GM12878 (cell line): ENCODE results near the gene MAP7. TPM values are rescaled to one million over a fixed set of nuclear protein-coding genes. Genes with fewer than 3 reads are reported as not detected.
"Not testable (repeated sequence)": the region's sequence is repeated elsewhere in the genome, so short reads cannot be mapped to it uniquely, and the experiment has no call there.

Source experiments
- ATAC-seq: fragments of 200-7000 bp; cut with Tn5 transposase; 3 replicates; pipeline ENCODE4 v1.9.1; 2020; ENCODE audit warnings: mild to moderate bottlenecking, moderate library complexity
- BruUV-seq: library from RNA; stranded (reverse); fragments of 400-500 nt; replicated peaks from 2 replicates; lab custom pipeline; 2021; lab: Mats Ljungman, UMichigan
- CTCF ChIA-PET: fragments of 300-600 bp; sonication (Branson Sonifier 250); formaldehyde crosslinking; extraction: SDS; loops from one replicate; lab custom pipeline; 2021; ENCODE audit warnings: inconsistent platforms; lab: Yijun Ruan, JAX
- POLR2A ChIA-PET: fragments of 350-600 bp; formaldehyde crosslinking; extraction: SDS; loops from one replicate; lab custom pipeline; 2021; ENCODE audit warnings: inconsistent platforms; lab: Charles Lee
- RAD21 ChIA-PET: fragments of 300-600 bp; sonication (Branson Sonifier 250); formaldehyde crosslinking; loops from one replicate; lab custom pipeline; 2023; ENCODE audit warnings: antibody characterized with exemption; ENCODE audit not compliant: unreplicated experiment; lab: Charles Lee
- SMC1A ChIA-PET: fragments of 300-600 bp; sonication (Branson Sonifier 250); formaldehyde crosslinking; loops from one replicate; lab custom pipeline; 2023; ENCODE audit not compliant: unreplicated experiment, uncharacterized antibody; lab: Charles Lee
- DNase-seq: peaks from one replicate; pipeline ENCODE4 v3.0.0-alpha.2; 2011; ENCODE audit warnings: low read depth, low spot score
- FAIRE-seq: peaks from 3 replicates; lab custom pipeline; 2011; peaks lifted over from hg19 to GRCh38; lab: Jason Lieb, UNC
- H2AFZ ChIP-seq: 2 replicates; pipeline ENCODE4 v1.6.0; 2011; ENCODE audit warnings: low read depth, low read length, control low read depth; ENCODE audit not compliant: control insufficient read depth
- H3K27ac ChIP-seq: 2 replicates; pipeline ENCODE4 v1.5.1; 2011; ENCODE audit warnings: control low read depth; ENCODE audit not compliant: control insufficient read depth, insufficient read depth
- H3K27me3 ChIP-seq, 2 experiments: replicated peaks in 1 of 2; 2 replicates each; pipeline versions ENCODE4 v1.6.0 to v1.6.1; 2011; ENCODE audit warnings: low read length in 1 of 2; ENCODE audit not compliant: control insufficient read depth in 2 of 2, insufficient read depth in 2 of 2
- H3K36me3 ChIP-seq, 2 experiments: 2 replicates each; pipeline ENCODE4 v1.5.1; 2011; ENCODE audit warnings: low read length in 1 of 2; ENCODE audit not compliant: control insufficient read depth in 2 of 2, insufficient read depth in 2 of 2
- H3K4me1 ChIP-seq: 2 replicates; pipeline ENCODE4 v1.6.1; 2011; ENCODE audit warnings: mild to moderate bottlenecking, low read length, moderate library complexity, mixed read lengths; ENCODE audit not compliant: control insufficient read depth, insufficient read depth
- H3K4me2 ChIP-seq: 2 replicates; pipeline ENCODE4 v1.6.0; 2011; ENCODE audit warnings: control low read depth; ENCODE audit not compliant: control insufficient read depth, insufficient read depth
- H3K4me3 ChIP-seq: fragments of 200-600 bp; sonication (generic); 2 replicates; pipeline ENCODE4 v1.5.1; 2016
- H3K79me2 ChIP-seq: 2 replicates; pipeline ENCODE4 v1.6.0; 2011; ENCODE audit warnings: low read length; ENCODE audit not compliant: control insufficient read depth, insufficient read depth
- H3K9ac ChIP-seq: 2 replicates; pipeline ENCODE4 v1.8.0; 2011; ENCODE audit warnings: low read length, control low read depth, mixed read lengths; ENCODE audit not compliant: control insufficient read depth, insufficient read depth
- H3K9me3 ChIP-seq: replicated peaks from 3 replicates; pipeline ENCODE4 v1.5.1; 2011; ENCODE audit warnings: mild to moderate bottlenecking, low read length; ENCODE audit not compliant: control insufficient read depth, insufficient read depth
- H4K20me1 ChIP-seq: 2 replicates; pipeline ENCODE4 v1.6.0; 2011; ENCODE audit not compliant: control insufficient read depth, insufficient read depth
- CBFB ChIP-seq: IDR thresholded peaks from 2 replicates; pipeline ENCODE4 v1.6.1; 2016; ENCODE audit warnings: antibody characterized with exemption, low read depth
- GATAD2B ChIP-seq: fragments of 450-650 bp; conservative IDR thresholded peaks from 2 replicates; pipeline ENCODE4 v1.6.1; 2017; ENCODE audit warnings: low read depth, mild to moderate bottlenecking, moderate library complexity
- IRF4 ChIP-seq: IDR thresholded peaks from 2 replicates; pipeline ENCODE4 v1.6.1; 2011; ENCODE audit warnings: low read depth, low read length
- KDM1A ChIP-seq: fragments of 200-600 bp; sonication (generic); IDR thresholded peaks from 2 replicates; pipeline ENCODE4 v1.6.1; 2016; ENCODE audit warnings: borderline replicate concordance
- MEF2B ChIP-seq: fragments of 450-650 bp; IDR thresholded peaks from 2 replicates; pipeline ENCODE4 v1.6.1; 2018; ENCODE audit warnings: mild to moderate bottlenecking, moderate library complexity; ENCODE audit not compliant: partially characterized antibody, poor library complexity, severe bottlenecking
- SRF ChIP-seq, 2 experiments: IDR thresholded peaks; 2 replicates each; pipeline ENCODE4 v1.6.1; 2011; ENCODE audit warnings: low read depth in 2 of 2, low read length in 2 of 2, mild to moderate bottlenecking in 1 of 2, moderate library complexity in 1 of 2
- WGBS: methylation state at CpG from one replicate; pipeline ENCODE4 v1.1.6; 2016; ENCODE audit warnings: low lambda C conversion rate; ENCODE audit not compliant: insufficient replicate concordance, insufficient coverage; ENCODE audit errors: missing lambda C conversion rate; 5-methylcytosine and 5-hydroxymethylcytosine counted together
- in situ Hi-C: fragments of 300-500 bp; cut with MboI; formaldehyde crosslinking; loops from 9 replicates; pipeline ENCODE4 v1.14.3; 2018; ENCODE audit warnings: mixed read lengths
- intact Hi-C: fragments of 100-400 bp; cut with micrococcal nuclease; formaldehyde crosslinking; loops from one replicate; pipeline ENCODE4 v1.14.2; 2022; ENCODE audit not compliant: unreplicated experiment
- polyA plus RNA-seq, 11 experiments: library from polyadenylated mRNA; depleted of rRNA in 4 of 11; unstranded in 6 of 11; stranded (reverse) in 5 of 11; fragments of >200 nt; fragmentation: Nextera tagmentation in 4 of 11; fragmentation: Illumina TruSeq in 1 of 11; extraction: Ambion mirVana in 4 of 11; extraction: Trizol in 1 of 11; gene quantifications; 1 replicate in 1 of 11; 2 replicates in 10 of 11; pipeline versions ENCODE4 v1.2.1 to v1.2.3, GENCODE V29; 2011 to 2016; ENCODE audit warnings: inconsistent platforms in 2 of 11, missing spikeins in 2 of 11, low read depth in 1 of 11
- total RNA-seq, 4 experiments: library from RNA; depleted of rRNA in 3 of 4; stranded (reverse); fragments of >200 nt in 3 of 4; fragmentation: Illumina TruSeq in 1 of 4; extraction: Trizol in 1 of 4; gene quantifications; 2 replicates each; pipeline versions ENCODE4 v1.2.1 to v1.2.3, GENCODE V29; 2013 to 2021
- TF ChIP-seq, protein P1 (sequence below): IDR thresholded peaks from 2 replicates; pipeline ENCODE4 v1.6.1; 2011; ENCODE audit warnings: low read depth, low read length, improper control_type of control experiment, borderline replicate concordance
- TF ChIP-seq, protein P2 (sequence below): fragments of 450-650 bp; IDR thresholded peaks from 2 replicates; pipeline ENCODE4 v1.6.1; 2017; ENCODE audit warnings: borderline replicate concordance
- TF ChIP-seq, protein P3 (sequence below): fragments of 450-650 bp; formaldehyde crosslinking; IDR thresholded peaks from 2 replicates; pipeline ENCODE4 v1.5.0; 2022; ENCODE audit warnings: mild to moderate bottlenecking, missing genetic modification characterization

The MAP7 gene
- total and polyA plus RNA-seq, 10 of the 15 experiments (the other 5 are each of a cell fraction or from before 2014, with no cell fraction given): 0.04 to 0.17 (median 0.08) TPM; not detected in 2

DNA sequence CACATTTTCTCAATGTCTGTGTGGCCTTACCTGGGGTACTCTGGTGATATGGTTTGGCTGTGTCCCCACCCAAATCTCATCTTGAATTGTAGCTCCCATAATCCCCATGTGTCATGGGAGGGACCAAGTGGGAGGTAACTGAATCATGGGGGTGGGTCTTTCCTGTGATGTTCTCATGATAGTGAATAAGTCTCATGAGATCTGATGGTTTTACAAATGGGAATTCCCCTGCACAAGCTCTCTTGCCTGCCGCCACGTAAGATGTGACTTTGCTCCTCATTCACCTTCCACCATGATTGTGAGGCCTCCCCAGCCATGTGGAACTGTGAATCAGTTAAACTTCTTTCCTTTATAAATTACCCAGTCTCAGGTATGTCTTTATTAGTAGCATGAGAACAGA lies 40.6 kb upstream of the MAP7 start:
- H3K4me3 ChIP-seq, H3K79me2 ChIP-seq, FAIRE-seq, H3K4me2 ChIP-seq, H3K27me3 ChIP-seq, RAD21 ChIA-PET, H2AFZ ChIP-seq, in situ Hi-C loops, ATAC-seq, BruUV-seq, H4K20me1 ChIP-seq, H3K9ac ChIP-seq, H3K9me3 ChIP-seq, DNase-seq, H3K27ac ChIP-seq: not testable (repeated sequence)
- SMC1A ChIA-PET: interaction anchor here (1.0 to 1.5 kb wide), 2 partner anchors 10 to 16 kb away, joined by 3 read pairs; no protein-coding TSS in a partner anchor
- POLR2A ChIA-PET: interaction anchor here (0.6 kb wide), 1 partner anchor 261 kb away, joined by 3 read pairs; no protein-coding TSS in a partner anchor
- CTCF ChIA-PET: interaction anchor here (0.5 kb wide), 1 partner anchor 1795 kb away, joined by 3 read pairs; no protein-coding TSS in a partner anchor
- intact Hi-C loops: loop anchor here (5.0 kb wide), 1 partner anchor 201 kb away; the partner anchor contains the start of gene MAP3K5
- WGBS: 100% methylated on average over 2 of the region's 2 CpGs
- Histone ChIP-seq H3K4me1 (peaks cover 13% of the 10 kb centered on the region; the same call in 1 of the 2 replicates), H3K36me3 (peaks cover 12 to 31% of the 10 kb centered on the region in 2 experiments)

DNA sequence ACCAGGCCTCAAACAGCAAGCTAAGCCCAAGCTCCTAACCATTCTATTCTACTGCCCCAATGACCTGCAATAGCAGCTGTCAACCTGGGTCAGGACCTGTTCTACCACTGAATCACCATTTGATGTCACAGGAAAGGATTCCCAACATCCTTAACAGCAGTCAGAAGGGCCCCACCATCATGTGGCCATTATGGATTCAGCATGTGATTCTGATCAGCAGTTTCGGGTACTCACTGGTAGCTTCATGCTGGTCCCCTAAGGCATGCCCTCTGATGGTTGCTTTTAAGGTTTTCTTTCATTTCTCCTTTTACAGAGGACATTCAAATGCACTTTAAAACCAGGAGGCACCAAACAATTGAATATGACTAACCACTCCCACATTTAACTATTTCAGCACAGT lies 37.3 kb upstream of the MAP7 start:
- in situ Hi-C loops: no loop called here
- no peak overlapping the region for H3K9ac ChIP-seq
- FAIRE-seq: no peak
- TF ChIP-seq MEF2B (no peak), IRF4 (no peak), CBFB (no peak), SRF (IDR thresholded peaks at IDR 0.05; ENCODE audit: low read depth in 2 of 2, low read length in 2 of 2) (no peak), KDM1A (no peak), GATAD2B (no peak)
- TF ChIP-seq, protein P1, sequence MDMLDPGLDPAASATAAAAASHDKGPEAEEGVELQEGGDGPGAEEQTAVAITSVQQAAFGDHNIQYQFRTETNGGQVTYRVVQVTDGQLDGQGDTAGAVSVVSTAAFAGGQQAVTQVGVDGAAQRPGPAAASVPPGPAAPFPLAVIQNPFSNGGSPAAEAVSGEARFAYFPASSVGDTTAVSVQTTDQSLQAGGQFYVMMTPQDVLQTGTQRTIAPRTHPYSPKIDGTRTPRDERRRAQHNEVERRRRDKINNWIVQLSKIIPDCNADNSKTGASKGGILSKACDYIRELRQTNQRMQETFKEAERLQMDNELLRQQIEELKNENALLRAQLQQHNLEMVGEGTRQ: no peak
- TF ChIP-seq, protein P2, sequence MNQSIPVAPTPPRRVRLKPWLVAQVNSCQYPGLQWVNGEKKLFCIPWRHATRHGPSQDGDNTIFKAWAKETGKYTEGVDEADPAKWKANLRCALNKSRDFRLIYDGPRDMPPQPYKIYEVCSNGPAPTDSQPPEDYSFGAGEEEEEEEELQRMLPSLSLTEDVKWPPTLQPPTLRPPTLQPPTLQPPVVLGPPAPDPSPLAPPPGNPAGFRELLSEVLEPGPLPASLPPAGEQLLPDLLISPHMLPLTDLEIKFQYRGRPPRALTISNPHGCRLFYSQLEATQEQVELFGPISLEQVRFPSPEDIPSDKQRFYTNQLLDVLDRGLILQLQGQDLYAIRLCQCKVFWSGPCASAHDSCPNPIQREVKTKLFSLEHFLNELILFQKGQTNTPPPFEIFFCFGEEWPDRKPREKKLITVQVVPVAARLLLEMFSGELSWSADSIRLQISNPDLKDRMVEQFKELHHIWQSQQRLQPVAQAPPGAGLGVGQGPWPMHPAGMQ: no peak
- TF ChIP-seq, protein P3, sequence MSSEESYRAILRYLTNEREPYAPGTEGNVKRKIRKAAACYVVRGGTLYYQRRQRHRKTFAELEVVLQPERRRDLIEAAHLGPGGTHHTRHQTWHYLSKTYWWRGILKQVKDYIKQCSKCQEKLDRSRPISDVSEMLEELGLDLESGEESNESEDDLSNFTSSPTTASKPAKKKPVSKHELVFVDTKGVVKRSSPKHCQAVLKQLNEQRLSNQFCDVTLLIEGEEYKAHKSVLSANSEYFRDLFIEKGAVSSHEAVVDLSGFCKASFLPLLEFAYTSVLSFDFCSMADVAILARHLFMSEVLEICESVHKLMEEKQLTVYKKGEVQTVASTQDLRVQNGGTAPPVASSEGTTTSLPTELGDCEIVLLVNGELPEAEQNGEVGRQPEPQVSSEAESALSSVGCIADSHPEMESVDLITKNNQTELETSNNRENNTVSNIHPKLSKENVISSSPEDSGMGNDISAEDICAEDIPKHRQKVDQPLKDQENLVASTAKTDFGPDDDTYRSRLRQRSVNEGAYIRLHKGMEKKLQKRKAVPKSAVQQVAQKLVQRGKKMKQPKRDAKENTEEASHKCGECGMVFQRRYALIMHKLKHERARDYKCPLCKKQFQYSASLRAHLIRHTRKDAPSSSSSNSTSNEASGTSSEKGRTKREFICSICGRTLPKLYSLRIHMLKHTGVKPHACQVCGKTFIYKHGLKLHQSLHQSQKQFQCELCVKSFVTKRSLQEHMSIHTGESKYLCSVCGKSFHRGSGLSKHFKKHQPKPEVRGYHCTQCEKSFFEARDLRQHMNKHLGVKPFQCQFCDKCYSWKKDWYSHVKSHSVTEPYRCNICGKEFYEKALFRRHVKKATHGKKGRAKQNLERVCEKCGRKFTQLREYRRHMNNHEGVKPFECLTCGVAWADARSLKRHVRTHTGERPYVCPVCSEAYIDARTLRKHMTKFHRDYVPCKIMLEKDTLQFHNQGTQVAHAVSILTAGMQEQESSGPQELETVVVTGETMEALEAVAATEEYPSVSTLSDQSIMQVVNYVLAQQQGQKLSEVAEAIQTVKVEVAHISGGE (CRISPR knock-in tag): no peak

More for the DNA sequence above, 37.3 kb upstream of the MAP7 start:
- Histone ChIP-seq H3K27me3 (no peaks in the 10 kb centered on the region), H3K9me3 (no peaks in the 10 kb centered on the region), H3K79me2 (no peaks in the 10 kb centered on the region), H3K27ac (no peak overlapping the region), H3K36me3 (peaks cover 13 to 31% of the 10 kb centered on the region in 2 experiments), H3K4me3 (no peak overlapping the region), H2AFZ (no peak overlapping the region), H3K4me2 (no peak overlapping the region), H3K4me1 (no peaks in the 10 kb centered on the region), H4K20me1 (no peaks in the 10 kb centered on the region)
- CTCF ChIA-PET: interaction anchor here (1.1 kb wide), 2 partner anchors 56 to 205 kb away, joined by 3 read pairs; partner anchors contain the start of gene MAP3K5
- intact Hi-C loops: loop anchor here (10.0 kb wide), 1 partner anchor 337 kb away; the partner anchor contains the start of gene SLC35D3
- RAD21 ChIA-PET: no interaction called here
- ATAC-seq: peak; percentile 54
- 92% methylated on average over 1 of the region's 1 CpG for WGBS
- DNase-seq: no peak
- BruUV-seq: no TSS peak
- POLR2A ChIA-PET: no interaction called here
- SMC1A ChIA-PET: interaction anchor here (1.0 to 1.3 kb wide), 3 partner anchors 10 to 56 kb away, joined by 3 read pairs; no protein-coding TSS in a partner anchor
